Activated CD4-positive, CD25-positive, alpha-beta regulatory T cell (primary cell): ENCODE results near the gene SLN.
"Not testable (repeated sequence)": the region's sequence is repeated elsewhere in the genome, so short reads cannot be mapped to it uniquely, and the experiment has no call there.

Experiments
- DNase-seq, 4 experiments: peaks; one replicate each; lab custom pipeline; 2025; lab: John Stamatoyannopoulos, UW

The SLN gene

GRCh38 chr11:107711861-107712755 lies at the start of gene SLN:
Gene SLN, minus strand, starts transcription at chr11:107712056.
- no peak for DNase-seq

DNA sequence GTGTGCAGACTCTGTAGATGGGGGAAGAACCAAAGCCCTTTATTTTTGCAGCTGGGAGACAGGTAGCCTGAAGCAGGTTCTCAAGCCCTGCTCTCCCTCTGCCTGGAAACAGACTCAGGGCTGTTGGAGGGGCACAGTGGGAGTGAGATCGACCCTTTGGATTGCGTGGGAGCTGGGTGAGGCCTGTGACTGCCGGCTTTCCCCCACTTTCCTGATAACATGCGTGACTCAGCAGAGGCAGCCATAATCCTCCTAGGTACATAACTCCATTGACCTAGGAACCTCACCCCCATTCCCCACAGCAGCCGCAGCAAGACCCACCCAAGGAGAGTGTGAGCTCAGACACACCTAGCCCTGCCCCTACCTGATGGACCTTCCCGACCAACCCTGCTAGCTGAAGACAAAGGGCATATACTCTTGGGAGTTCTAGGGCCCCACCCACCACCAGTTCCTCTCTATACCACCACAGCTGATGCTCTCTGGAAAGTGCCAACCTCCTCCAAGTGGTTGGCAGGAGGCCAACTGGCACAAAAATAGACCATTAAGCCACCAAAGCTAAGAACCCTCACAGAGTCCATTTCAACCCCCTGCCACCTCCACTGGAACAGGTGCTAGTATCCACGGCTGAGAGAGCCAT lies 47.0 kb upstream of the SLN start:
- DNase-seq, result not testable (repeated sequence)

DNA sequence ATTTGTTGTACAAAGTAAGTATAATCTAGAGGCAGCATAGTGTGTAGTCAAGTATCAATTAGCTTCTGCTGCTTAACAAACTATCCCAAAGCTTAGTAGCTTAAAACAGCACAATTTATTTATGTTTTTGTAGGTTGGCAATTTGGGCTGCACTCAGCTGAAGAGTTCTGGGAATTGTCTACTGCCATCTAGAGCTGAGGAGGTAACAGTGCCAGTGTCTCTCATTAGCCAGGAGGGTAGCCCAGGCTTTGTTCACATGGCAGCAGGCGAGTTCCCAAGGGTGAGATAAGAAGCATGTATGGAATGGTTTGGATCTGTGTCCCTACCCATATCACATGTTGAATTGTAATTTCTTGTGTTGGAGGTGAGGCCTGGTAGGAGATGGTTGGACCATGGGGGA lies 45.8 kb upstream of the SLN start:
- no peak for DNase-seq

GRCh38 chr11:107756553-107756952 lies 44.7 kb upstream of the SLN start:
- no peak for DNase-seq

DNA sequence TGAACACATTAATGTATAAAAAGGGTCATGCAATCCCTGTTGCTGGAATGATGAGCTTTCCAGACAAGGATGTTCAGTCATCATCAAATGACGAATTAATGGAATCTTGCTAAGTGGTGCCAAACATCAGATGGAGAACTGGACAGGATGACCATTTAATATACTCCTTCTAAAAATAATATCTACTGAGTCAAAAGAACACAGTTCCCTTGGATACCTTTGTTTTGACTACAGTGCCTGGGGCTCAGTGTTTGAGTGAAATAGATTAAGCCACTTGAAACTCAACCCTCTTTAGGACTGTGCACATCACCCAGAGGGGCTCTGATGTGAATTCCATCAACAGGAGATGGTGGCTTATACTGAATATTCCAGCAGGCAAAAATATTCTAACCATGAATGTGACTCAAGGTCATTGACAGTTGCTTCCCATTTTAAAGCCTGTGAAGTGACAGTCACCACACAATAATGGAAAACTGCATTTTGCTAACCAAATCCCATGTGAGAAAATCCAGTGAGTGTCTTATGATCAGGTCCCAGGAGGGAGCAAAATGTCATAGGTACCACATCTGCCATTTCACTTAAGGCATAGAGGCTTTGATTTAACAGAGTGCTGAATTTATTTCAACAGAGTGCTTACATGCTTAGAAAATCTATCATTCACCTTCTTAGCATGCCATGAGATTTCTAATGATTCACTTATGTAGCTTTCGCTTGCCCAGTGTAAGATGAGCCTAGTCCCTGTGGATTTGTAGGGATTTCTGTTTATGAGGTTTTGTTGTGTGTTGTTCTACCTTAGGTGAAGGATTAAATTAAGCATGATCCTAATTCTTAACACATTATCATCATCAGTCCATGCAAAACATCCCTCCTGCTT lies 41.3 kb upstream of the SLN start:
- DNase-seq, result no peak

- DNase-seq, result no peak
Observed at GRCh38 chr11:107752508-107752907, 40.7 kb upstream of the SLN start.

- no peak for DNase-seq
Observed at GRCh38 chr11:107751082-107751481, 39.2 kb upstream of the SLN start.

DNA sequence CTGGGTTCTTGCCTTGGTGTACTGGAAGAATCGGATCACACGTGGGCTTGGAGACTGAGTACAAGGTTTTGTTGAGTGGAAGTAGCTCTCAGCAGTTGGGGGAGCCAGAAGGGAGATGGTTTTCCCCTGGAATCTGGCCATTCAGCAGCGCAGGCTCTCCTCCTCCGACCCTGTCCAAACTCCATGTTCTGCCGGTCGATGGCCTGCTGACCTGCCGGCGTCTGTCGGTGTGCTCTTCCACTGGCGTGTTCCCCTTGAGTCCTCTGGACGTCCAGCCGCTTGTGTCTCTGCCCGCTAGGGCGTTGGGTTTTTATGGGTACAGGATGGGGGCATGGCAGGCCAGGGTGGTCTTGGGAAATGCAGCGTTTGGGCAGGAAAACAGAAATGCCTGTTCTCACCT lies 38.5 kb upstream of the SLN start:
- no peak for DNase-seq

DNA sequence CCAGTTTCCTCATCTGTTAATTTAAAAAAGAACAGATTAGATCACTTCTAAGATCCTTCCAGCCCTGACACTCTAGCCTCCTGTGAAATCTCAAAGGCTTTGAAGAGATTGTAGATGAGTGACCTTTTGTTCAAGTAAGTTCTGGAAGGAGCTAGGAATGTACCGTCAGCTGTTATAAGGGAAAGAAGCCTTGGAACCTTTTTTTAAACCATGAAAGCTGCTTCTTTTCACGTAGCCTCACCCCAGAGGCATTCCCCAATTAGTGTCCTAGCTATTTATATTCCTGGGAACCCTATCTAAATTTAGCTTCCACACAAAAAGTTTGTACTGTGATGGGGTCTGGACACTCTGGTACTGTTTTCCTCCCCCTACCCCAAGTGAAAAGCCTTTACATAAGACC lies 35.8 kb upstream of the SLN start:
- DNase-seq, result no peak

DNA sequence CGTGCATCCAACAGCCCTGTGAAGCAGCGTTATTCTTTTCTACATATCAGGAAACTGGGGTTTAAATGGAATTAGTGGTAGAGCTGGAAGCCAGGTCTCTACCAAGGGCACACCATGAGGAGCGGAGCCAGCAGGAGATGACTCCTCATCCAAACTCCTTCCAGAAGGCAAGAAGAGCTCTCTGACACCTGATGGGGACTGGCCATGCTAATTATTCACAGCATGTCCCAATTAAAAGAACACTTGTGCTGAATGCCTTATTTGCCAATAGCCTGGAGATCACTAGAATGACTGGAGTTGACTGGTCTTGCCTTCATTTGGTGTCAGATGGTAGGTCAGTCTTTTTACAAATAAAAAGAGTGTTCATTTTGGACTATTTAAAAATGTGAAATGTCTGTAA lies 32.9 kb upstream of the SLN start:
- DNase-seq, result no peak

DNA sequence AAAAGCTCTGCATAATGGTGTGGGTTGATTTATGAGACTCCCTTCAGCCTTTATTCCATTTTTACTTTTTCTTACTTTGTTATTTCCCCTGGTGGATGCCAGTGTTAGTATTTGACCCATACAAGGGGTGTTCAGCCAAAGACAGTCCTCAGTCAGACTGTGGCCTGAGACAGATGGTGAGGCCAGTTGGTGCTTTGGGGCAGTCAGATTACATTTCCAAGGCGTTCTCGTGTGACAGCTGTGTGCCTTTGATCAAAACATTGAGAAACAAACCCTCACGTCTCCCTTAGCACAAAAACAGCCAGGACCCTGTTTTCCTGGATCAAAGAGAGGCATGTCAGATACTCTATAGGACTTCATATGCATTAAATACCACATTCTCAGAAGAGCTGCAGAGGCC lies 31.3 kb upstream of the SLN start:
- DNase-seq, result no peak

- DNase-seq, result no peak
Observed at GRCh38 chr11:107741044-107741823, 29.4 kb upstream of the SLN start.

DNA sequence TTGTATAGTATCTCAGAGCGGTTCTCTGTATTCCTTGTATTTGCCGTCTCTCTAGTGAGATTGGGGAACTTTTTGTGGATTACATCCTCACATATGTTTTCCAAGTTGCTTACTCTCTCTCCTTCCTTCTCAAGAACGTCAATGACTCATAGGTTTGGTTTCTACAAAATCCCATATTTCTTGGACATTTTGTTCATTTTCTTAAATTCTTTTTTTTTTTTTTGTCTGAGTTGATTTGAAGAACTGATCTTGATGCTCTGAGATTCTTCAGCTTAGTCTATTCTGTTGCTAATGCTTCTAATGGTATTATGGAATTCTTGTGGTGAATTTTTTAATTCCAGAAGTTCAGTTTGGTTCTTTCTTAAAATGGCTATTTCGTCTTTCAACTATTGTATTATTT lies 28.4 kb upstream of the SLN start:
- no peak for DNase-seq

DNA sequence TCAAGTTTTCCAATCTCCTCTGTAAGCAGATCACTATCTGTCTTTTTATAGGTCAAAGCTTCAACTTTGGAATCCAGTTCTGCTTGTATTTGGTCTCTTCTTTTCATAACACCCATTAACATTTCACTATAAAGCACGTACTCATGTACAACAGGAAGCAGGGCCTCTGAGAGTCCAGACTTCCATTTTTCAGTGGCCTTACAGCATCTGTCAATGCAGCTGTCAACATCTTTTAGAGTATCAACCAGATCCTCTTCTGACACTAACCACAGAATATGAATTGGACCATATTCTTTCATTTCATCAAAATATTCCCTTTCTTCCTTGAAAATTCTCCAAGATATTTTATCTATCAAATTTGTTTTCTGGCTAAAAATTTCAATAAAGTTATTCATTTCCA lies 24.7 kb upstream of the SLN start:
- no peak for DNase-seq

GRCh38 chr11:107733518-107733917 lies 21.7 kb upstream of the SLN start:
- DNase-seq, result no peak

- DNase-seq, result no peak
Observed at GRCh38 chr11:107732689-107733051, 20.8 kb upstream of the SLN start.

DNA sequence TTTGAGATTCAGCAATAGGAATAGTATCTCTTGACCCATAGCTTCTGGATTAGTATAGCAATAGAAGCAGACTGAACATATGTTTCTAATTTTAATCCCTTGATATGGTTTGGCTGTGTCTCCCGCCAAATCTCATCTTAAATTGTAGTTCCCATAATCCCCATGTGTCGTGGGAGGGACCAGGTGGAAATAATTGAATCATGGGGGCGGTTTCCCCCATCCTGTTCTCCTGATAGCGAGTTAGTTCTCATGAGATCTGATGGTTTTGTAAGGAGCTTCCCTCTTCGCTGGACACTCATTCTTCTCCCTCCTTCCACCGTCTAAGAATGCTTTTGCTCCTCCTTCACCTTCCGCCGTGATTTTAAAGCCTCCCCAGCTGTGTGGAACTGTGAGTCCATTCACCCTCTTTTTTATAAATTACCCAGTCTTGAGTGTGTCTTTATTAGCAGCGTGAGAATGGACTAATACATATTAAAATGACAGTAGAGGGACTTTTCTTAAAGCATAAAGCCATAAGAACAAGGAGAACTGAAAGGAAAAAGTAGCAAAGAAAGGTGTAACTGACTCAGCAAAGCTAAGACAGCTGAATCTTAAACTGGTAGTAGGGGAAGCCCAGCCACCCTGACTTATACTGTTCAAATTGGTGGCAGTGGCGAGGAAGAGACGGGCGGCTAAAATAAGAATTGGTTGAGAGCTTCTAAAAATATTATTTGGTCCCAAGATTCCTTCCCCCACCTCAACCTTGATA lies 20.3 kb upstream of the SLN start:
- DNase-seq, result no peak

DNA sequence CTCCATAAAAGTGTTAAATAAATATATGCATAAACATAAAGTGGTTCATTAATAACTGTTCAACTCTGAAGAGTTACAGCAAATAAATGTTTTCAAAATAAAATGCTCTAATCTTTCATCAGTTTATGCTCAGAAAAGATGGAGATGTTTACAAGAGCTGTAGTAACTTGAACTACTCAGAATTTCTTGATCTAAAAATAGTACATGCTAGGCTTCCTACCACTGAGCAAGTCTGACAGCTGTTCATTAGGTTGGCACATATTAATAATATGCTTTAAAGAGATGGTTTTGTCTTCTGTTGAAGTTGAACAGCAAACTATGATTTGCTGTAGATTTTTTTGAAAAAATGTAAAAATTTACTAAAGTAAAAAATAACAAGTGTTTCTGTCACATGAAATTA lies 10.8 kb upstream of the SLN start:
- no peak for DNase-seq

GRCh38 chr11:107721207-107721606 lies 9.4 kb upstream of the SLN start:
- no peak for DNase-seq

GRCh38 chr11:107720303-107720774 lies 8.5 kb upstream of the SLN start:
- DNase-seq, result no peak
